NCI-H2029 (cell line): ENCODE results near the gene PAWR.
"Not testable (repeated sequence)": the region's sequence is repeated elsewhere in the genome, so short reads cannot be mapped to it uniquely, and the experiment has no call there.

ENCODE experiments used
- DNase-seq: peaks from one replicate; lab custom pipeline; 2025; lab: John Stamatoyannopoulos, UW

PAWR gene

DNA sequence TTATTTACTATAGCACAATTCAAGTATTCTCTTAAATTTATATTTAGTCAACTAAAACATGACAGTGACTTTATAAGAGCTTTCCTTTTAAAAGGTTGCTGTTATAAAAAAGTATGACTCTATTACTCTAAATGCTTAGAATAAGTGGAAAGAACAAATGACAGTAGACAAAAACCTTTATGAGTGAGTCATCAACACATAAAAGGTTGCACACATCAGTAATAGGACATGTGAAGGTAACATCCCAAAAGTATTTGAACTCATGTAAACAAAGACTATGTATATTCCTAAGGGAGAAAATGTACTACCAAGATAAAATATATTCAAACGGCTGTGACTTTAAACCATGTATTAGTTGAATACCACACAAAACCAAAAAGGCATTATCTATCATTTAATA lies 98.8 kb downstream of the PAWR start:
- DNase-seq: no peak

- no peak for DNase-seq
Measured at GRCh38 chr12:79590751-79591150, 100.0 kb downstream of the PAWR start.

GRCh38 chr12:79587368-79587767 lies 103.4 kb downstream of the PAWR start:
- DNase-seq: no peak

GRCh38 chr12:79585147-79585546 lies 105.6 kb downstream of the PAWR start:
- no peak for DNase-seq

DNA sequence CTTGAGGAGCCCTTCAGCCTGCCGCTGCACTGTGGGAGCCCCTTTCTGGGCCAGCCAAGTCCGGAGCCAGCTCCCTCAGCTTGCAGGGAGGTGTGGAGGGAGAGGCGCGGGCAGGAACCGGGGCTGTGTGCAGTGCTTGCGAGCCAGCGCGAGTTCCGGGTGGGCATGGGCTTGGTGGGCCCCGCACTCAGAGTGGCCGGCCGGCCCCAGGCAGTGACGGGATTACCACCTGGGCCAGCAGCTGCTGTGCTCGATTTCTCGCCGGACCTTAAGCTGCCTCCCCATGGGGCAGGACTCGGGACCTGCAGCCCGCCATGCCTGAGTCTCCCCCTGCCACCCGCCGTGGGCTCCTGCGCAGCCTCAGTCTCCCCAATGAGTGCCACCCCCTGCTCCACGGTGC lies 116.9 kb downstream of the PAWR start:
- no peak for DNase-seq

GRCh38 chr12:79569679-79570078 lies 121.1 kb downstream of the PAWR start:
- DNase-seq: no peak

GRCh38 chr12:79567175-79567563 lies 123.6 kb downstream of the PAWR start:
- no peak for DNase-seq

- peak; percentile 68 for DNase-seq
Measured at GRCh38 chr12:79566452-79567174, 124.2 kb downstream of the PAWR start.

- not testable (repeated sequence) for DNase-seq
Measured at GRCh38 chr12:79564727-79565350, 125.9 kb downstream of the PAWR start.

GRCh38 chr12:79563021-79563740 lies 127.6 kb downstream of the PAWR start:
- DNase-seq: no peak

DNA sequence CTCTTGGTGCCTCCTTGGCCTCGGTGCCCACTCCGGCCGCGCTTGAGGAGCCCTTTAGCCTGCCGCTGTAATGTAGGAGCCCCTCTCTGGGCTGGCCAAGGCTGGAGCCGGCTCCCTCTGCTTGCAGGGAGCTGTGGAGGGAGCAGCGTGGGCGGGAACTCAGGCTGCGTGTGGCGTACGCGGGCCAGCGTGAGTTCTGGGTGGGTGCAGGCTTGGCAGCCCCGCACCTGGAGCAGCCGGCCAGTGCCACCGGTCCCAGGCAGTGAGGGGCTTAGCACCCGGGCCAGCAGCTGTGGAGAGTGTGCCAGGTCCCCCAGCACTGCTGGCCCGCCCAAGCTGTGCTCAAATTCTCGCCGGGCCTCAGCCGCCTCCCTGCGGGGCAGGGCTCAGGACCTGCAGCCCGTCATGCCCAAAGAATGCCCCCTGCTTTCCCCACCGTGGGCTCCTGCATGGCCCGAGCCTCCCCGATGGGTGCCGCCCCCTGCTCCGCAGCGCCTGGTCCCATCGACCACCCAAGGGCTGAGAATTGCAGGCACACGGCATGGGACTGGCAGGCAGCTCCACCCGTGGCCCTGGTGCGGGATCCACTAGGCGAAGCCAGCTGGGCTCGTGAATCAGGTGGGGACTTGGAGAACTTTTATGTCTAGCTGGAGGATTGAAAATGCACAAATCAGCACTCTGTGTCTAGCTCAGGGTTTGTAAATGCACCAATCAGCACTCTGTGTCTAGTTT lies 129.2 kb downstream of the PAWR start:
- DNase-seq: no peak

GRCh38 chr12:79560225-79560889 lies 130.4 kb downstream of the PAWR start:
- DNase-seq: no peak

GRCh38 chr12:79559591-79559990 lies 131.2 kb downstream of the PAWR start:
- DNase-seq: no peak

GRCh38 chr12:79558924-79559469 lies 131.8 kb downstream of the PAWR start:
- no peak for DNase-seq

GRCh38 chr12:79557690-79558315 lies 133.0 kb downstream of the PAWR start:
- no peak for DNase-seq

- DNase-seq: no peak
Measured at GRCh38 chr12:79555028-79555925, 135.5 kb downstream of the PAWR start.

DNA sequence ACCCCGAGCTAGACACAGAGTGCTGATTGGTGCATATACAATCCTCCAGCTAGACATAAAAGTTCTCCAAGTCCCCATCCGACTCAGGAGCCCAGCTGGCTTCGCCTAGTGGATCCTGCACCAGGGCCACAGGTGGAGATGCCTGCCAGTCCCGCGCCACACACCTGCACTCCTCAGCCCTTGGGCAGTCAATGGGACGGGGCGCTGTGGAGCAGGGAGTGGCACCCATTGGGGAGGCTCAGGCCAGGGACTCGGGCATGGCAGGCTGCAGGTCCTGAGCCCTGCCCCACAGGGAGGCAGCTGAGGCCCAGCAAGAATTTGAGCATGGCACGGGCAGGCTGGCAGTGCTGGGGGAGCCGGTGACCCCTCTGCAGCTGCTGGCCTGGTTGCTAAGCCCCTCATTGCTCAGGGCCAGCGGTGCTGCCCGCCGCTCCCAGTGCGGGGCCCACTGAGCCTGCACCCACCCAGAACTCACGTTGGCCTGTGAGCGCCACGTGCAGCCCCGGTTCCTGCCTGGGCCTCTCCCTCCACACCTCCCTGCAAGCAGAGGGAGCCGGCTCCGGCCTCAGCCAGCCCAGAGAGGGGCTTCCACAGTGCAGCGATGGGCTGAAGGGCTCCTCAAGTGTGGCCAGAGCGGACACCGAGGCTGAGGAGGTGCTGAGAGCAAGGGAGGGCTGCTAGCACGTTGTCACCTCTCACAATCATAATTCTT lies 136.7 kb downstream of the PAWR start:
- no peak for DNase-seq

- DNase-seq: no peak
Measured at GRCh38 chr12:79552192-79552591, 138.6 kb downstream of the PAWR start.

- DNase-seq: no peak
Measured at GRCh38 chr12:79549531-79550271, 141.1 kb downstream of the PAWR start.
